ENCODE measurements around the gene THSD4. TPM values are rescaled to one million over a fixed set of nuclear protein-coding genes. Genes with fewer than 3 reads are reported as not detected.

The THSD4 gene
- total and polyA plus RNA-seq, 2 of the 8 experiments (the other 6 are each of a cell fraction or from before 2014, with no cell fraction given) = 2.5 to 6.2 TPM

- no peaks in the 10 kb centered on the region for H3K27me3 ChIP-seq (replicated peaks in 1 of 4; ENCODE audit: control insufficient read depth in 3 of 4, extremely low read depth in 1 of 4, insufficient read depth in 3 of 4, low read length in 3 of 4)
- DNase-seq (ENCODE audit: low read depth in 1 of 2, low spot score in 2 of 2) (no peak), FAIRE-seq (no peak)
- no peak overlapping the region for H3K27ac ChIP-seq (ENCODE audit: low read depth, low read length)
- no peak overlapping the region for H3K4ac ChIP-seq (replicated peaks; ENCODE audit: insufficient read length, low read depth, low read length)
- H3K9ac ChIP-seq (replicated peaks in 1 of 4; ENCODE audit: extremely low read depth in 1 of 4, low read depth in 3 of 4, low read length in 3 of 4) = no peak overlapping the region
- no peak overlapping the region for H2BK20ac ChIP-seq (ENCODE audit: low read length)
- no peak overlapping the region for H3K23ac ChIP-seq (ENCODE audit: insufficient read length)
- H2BK12ac ChIP-seq (ENCODE audit: low read depth, low read length) = no peak overlapping the region
- H4K8ac ChIP-seq (ENCODE audit: extremely low read depth, insufficient read depth, low read length) = no peak overlapping the region
- no peaks in the 10 kb centered on the region for H4K20me1 ChIP-seq (replicated peaks in 1 of 2; ENCODE audit: control insufficient read depth in 1 of 2, insufficient read depth in 2 of 2, low read length in 2 of 2)
- no peaks in the 10 kb centered on the region; the same call in 1 of the 2 replicates for H3K23me2 ChIP-seq (ENCODE audit: low read depth, low read length)
- H3K79me1 ChIP-seq (ENCODE audit: low read depth, low read length) = no peaks in the 10 kb centered on the region
- H3K18ac ChIP-seq (ENCODE audit: extremely low read depth, low read length) = no peak overlapping the region
- no peak overlapping the region for H3K4me2 ChIP-seq (ENCODE audit: insufficient read depth in 1 of 2, low read depth in 2 of 2, low read length in 2 of 2)
- H4K91ac ChIP-seq (replicated peaks; ENCODE audit: insufficient read length, low read length) = no peak overlapping the region
- ChIA-PET POLR2A (ENCODE audit: partially characterized antibody) (no interaction called here), CTCF (ENCODE audit: partially characterized antibody) (interaction anchor here (1.0 to 5.1 kb wide), 7 partner anchors 9 to 186 kb away, joined by 3 to 30 read pairs (median 4); no protein-coding TSS in a partner anchor)
- H2AK5ac ChIP-seq (ENCODE audit: low read depth, low read length) = no peak overlapping the region
- H3K56ac ChIP-seq (replicated peaks; ENCODE audit: insufficient read length, low read depth, low read length) = no peak overlapping the region
- no peaks in the 10 kb centered on the region for H3K36me3 ChIP-seq (ENCODE audit: control insufficient read depth in 2 of 4, insufficient read depth in 4 of 4, low read length in 3 of 4)
- peaks cover 0 to 7% (median 2%) of the 10 kb centered on the region in 4 experiments; a peak in 4 of 7 replicates for H3K4me1 ChIP-seq (replicated peaks in 1 of 4; ENCODE audit: control insufficient read depth in 3 of 4, insufficient read depth in 4 of 4, low read length in 3 of 4)
- no peaks in the 10 kb centered on the region for H3K79me2 ChIP-seq (ENCODE audit: control insufficient read depth in 1 of 2, insufficient read depth in 2 of 2, low read length in 2 of 2)
- no peak overlapping the region for H2BK120ac ChIP-seq (replicated peaks; ENCODE audit: low read depth, low read length)
- no peak overlapping the region for H2BK5ac ChIP-seq (ENCODE audit: low read depth, low read length)
- no peak overlapping the region for H3K4me3 ChIP-seq (ENCODE audit: extremely low read depth in 1 of 4, insufficient read depth in 2 of 4, low read depth in 3 of 4, low read length in 4 of 4)
- H2BK15ac ChIP-seq (ENCODE audit: low read length) = no peak overlapping the region
- no peak overlapping the region for H3K14ac ChIP-seq (ENCODE audit: insufficient read length)
- TF ChIP-seq KDM1A (IDR thresholded peaks at IDR 0.05; ENCODE audit: borderline replicate concordance, low read length) (0 out of 2 replicates have a peak, but pooled peaks have one; percentile 25), ZNF274 (IDR thresholded peaks at IDR 0.05; ENCODE audit: borderline replicate concordance, extremely low read depth, low read length) (no peak)
- H2AFZ ChIP-seq (ENCODE audit: low read length) = no peak overlapping the region
- H3K9me3 ChIP-seq (ENCODE audit: insufficient read depth in 2 of 2, low read depth in 1 of 2, low read length in 1 of 2) = no peaks in the 10 kb centered on the region
- H4K5ac ChIP-seq (ENCODE audit: insufficient read length, low read depth, low read length) = no peak overlapping the region
- WGBS, 2 experiments (ENCODE audit: extremely low coverage in 1 of 2, insufficient coverage in 1 of 2, insufficient read length in 1 of 2, insufficient replicate concordance in 2 of 2, low coverage in 1 of 2, low lambda C conversion rate in 2 of 2, missing lambda C conversion rate in 1 of 2) = 86% methylated on average over 2 of the region's 2 CpGs; no CpG with 5 or more reads in 1 of the 2 experiments
Measured at GRCh38 chr15:71635735-71636134, 520.5 kb downstream of the THSD4 start.

All from H1 (cell line).